Amygdala (tissue), 56 donors: ENCODE data around the gene AKT3.
A peak's percentile ranks its signal among the peaks of the same experiment; 100 is the strongest.

Experiments
- DNase-seq, 56 donors: peaks; one replicate each; lab custom pipeline; 2025; lab: John Stamatoyannopoulos, UW

Gene AKT3

DNA sequence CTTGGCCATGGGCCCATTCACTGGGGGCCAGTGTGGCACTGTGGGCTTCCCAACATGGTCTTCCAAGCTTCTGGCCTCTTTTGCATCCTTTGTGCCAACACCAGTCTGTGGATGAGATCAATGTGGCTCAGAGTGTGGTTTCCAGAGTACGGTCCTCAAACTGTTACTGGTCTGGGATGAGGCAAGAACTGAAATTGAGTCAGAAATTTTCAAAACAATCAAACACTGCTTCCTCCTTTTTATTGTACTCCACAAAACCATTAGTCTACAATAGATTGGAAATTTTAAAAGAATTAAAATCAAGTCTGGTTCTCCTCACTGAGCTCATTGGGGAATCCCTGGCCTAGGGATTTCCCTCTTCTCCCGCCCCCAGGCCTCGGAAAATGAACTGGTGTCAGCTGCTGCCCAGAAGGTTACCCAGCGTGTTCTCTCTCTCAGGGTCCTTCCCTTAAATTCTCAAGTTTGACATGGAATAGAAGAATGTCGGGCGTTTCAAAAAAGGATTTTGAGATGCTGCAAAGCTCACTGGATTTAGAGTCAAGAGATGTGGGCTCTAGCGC, 372.2 kb downstream of the AKT3 start:
- no peak for DNase-seq

GRCh38 chr1:243475966-243476365, 374.1 kb downstream of the AKT3 start:
- peak in 41 of 56 donors; percentile 12 to 86 (median 47) for DNase-seq

- DNase-seq, result no peak
Measured at GRCh38 chr1:243474906-243475305, 375.1 kb downstream of the AKT3 start.

DNA sequence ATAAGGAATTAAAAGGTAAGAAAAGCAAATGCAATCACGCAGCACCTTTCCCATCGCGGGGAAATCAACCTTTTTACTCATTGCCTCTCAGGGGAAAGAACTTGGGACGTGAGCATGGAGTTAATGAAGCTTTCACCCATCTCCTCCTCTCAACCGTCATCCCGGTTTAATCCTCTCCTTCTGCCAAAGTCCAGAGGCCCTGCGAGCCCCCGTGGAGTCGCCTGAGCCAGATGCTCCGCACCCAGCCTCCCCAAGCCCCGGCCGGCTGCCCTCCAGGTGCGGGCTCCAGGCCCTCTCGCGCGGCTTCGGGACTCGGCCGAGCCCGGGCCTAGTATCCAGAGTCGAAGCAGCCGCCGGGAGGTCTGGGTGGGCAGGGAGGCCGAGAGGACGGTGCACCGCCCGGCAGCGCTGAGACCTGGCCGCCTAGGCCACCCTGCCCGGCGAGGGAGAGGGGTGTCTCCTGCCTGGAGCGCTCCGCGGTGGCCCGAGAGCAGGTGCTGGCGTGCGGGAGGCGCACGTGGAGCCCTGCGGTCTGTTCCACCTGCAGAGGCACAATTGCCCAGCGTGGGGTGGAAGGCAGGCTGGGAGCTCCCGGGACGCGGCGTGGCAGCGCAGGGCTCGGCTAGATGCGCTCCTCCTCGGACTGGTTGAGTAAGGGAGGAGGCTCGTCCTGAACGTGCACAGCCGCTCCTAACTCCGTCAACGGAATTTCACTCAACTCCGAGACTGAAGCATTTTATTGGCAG, 375.7 kb downstream of the AKT3 start:
- no peak for DNase-seq

DNA sequence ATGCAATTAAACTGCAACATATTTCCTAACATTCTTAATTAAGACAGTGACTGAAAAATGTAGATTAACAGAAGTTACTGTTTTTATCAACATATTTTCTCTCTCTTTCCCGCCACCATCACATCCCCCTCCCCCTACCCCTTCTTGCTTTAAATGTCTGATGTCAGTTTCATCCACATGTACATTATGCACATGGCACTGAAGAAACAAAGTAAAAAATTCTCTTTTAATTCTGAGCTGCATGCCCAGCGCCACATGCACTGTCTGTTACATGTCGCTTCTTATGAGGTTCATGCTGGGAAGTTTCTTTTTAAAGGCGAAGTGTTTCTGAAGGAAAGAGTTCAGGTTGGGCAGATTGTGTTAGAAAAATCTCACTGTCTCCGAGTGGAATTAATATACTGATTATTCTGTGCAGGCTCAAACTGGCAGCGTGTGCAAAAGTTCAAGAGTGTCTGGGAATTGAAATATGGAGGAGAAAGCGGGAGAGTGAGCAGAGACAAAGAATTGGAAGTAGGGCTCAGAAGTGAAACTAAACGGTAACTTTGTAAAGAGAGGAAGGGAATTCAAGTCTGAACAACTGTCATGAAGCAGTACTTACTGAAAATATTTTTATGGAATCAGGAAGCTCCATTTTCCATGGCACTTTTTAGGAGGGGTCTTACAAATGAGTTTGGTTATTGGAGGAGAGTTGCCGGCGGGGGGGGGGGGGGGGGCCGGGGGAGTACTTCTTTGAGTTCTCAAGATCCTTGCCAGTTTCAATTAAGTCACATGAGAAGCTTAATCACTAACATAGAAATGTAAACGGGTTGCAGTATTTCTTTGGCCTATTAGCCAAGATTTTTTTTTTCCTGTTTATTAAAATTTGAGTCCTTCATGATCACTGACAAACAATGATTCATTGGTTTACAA, 376.6 kb downstream of the AKT3 start:
- no peak for DNase-seq

DNA sequence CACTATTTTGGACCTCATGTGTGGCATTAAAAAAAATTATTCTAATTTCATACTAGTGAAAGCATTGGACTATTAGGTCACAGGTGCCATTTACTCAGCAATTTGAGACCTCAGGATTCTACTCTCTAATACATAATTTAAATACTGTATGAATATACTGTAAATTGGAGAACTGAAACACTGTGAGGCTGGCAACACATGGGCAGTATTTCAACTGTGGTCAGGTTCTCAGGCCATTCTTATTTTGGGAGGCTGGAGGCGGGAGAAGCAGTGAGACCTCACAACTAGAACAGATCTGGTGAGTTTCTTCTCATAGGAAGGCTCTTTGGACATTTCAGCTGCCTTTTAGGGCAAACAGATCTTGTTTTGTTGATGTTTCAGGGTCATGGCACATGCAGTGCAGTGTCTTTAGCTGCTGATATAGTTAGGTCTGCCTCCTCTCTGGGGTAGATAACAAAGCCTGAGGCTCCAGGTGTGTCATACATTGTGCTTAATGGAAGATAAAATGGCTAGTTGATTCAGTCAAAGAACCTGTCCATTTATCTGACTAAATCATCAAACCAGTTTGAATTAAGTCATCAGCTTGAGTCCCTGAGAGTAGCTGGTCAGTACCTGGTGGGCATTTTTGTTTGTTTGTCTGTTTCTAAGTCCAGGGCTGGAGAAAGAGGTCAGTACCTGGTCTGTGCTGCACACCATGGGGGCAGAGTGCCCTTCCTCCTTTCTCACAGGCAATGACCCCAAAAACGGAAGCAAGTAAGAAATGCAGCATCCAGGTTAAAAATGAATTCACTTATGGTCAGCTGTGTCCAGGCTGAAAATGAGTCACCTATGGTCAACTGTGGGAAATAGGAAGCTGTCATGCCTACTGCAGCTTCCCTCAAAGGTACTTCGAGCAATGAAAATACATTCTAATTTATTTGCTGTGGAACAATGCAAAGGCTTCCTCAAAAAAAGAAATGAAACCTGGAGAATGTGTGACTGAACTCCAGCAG, 378.0 kb downstream of the AKT3 start:
- DNase-seq, result no peak

DNA sequence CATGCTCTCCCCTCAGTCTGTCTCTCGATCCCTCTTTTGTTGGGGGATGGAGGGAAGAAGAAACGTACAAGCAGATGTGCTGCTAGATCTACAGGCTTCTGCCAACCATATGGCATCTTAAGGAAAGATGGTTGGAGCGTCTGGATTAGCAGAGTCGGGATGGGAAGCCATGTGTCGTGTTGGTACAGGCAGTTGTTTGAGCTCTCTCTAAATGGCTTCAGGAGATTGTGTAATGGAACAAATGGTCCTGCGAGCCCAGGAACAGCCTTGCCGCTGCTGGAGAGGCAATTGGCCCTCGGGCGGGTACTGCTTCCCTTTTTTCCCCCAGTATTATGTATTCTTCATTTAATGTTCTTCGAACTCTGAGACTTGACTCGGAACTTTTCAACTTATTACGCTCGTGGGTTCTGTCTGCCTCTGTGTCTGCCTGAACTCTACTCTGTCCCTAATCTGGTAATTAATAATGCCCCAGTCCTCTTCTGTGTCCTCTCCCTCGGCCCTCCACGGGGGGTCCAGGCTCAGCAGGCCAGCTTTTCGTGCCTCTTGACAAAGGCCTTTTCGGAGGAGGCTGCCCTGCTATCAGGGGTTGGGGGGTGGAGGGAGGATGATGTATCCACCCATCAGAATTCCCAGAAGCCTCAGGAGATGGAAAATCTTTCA, 378.9 kb downstream of the AKT3 start:
- DNase-seq, result peak in 7 of 56 donors; percentile 14 to 39 (median 21)

DNA sequence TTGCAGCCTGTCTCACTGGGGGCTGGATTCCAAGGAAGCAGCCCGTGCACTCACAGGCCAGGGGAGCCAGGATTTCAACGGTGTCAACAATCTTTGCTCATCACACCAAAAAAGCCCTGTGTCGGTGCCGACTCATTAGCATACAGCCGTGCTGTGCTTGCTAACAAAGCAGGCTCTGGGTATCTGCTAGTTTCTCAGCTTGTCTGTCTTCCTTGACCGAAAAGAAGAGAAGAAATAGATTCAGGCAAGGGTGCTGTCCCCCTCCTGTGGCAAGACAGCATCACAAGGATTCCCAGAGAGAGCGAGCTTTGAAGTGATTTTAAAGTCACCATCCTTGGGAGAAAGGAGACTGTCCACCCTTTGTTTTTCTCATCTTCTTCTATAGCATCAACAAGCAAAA, 379.5 kb downstream of the AKT3 start:
- peak in 11 of 56 donors; percentile 15 to 50 (median 26) for DNase-seq

DNA sequence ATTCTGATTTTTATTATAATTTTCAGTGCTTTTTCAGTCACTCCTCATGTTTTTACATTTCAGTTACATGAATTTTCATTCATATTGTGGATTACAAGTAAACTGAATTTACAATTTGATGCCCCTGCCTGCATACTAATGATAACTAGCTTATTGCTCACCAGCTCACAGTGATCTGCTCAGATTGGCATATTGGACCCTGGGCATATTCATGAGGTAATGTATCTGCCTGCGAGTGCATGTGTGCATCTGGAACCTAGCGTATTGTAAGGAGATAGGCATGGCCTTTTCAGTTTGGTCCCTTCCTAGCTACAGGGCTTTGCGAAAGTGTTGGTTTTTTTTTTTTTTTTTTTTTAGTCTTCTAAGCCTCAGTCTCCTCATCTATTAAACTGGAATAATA, 380.5 kb downstream of the AKT3 start:
- no peak for DNase-seq

- DNase-seq, result no peak
Measured at GRCh38 chr1:243465738-243466137, 384.3 kb downstream of the AKT3 start.

DNA sequence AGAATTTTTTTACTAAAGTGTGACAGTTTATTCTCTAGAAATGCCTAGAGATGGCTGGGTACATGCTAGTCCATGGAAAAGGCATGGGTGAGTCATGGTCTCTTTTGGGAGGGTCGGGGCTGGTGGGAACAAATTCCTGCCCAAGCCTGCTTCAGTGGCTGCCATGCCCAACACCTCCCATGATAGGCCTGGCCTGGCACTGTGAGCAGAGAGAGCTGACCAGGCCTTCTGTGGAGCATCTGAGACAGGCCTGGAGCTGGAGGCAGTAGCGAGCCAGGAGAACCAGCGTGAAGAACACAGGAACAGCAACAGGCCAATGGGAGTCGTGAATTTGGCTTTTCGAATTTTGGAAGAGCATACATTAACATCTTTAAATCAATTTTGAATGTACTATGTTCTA, 385.0 kb downstream of the AKT3 start:
- DNase-seq, result no peak

DNA sequence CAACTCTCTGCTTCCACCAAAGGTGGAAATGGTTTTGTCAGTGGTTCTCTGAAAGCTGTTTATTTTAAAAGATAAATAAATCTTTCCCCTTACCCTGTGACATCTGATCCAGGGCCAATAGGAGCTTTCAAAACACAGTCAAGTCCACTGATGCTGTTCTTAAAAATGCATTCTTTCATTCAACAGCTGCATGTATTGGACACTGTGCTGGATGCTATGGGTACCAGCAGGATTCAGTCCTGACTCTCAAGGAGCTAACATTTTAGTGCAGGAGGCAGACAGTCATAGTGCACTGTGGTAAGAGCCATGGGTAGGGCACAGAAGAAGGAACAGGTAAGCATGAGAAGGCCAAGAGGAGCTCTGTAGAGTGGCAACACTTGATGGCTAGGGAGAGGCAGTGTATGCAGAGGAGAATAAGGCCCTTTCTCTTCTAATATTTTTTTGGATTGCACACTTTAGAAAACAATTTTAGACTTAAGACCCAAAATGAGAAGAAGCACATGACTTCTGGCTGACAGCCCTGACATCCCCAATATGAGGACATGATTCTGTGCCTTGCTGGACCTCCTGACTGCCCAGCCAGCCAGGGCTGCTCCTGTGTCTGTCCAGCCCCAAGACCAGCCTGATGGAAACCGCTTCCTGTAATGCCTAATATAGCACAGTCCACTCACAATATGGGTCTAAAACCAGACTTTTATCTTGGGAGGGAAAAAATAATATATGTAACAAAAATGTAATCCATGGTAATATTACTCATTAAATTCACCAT, 386.9 kb downstream of the AKT3 start:
- DNase-seq, result no peak

- no peak for DNase-seq
Measured at GRCh38 chr1:243461700-243462099, 388.3 kb downstream of the AKT3 start.

DNA sequence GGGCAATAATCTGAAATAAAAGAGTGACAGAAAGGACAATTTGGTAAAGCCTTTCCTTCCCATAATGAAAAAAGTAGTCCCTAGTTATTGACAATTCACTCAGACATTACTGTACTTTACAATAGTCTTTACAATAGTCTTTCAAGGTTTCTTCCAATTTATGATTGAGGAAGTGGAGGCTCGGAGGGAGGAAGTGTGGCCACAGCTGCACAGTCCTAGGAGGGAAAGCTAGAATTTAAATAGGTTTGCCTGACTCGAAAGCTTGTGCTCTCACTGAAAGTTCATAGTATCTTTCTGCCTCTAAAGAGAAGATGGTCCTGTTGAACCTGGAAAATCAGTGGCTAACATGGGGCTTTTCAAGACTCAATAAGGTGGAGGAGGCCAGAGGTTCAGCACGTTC, 391.0 kb downstream of the AKT3 start:
- DNase-seq, result no peak

DNA sequence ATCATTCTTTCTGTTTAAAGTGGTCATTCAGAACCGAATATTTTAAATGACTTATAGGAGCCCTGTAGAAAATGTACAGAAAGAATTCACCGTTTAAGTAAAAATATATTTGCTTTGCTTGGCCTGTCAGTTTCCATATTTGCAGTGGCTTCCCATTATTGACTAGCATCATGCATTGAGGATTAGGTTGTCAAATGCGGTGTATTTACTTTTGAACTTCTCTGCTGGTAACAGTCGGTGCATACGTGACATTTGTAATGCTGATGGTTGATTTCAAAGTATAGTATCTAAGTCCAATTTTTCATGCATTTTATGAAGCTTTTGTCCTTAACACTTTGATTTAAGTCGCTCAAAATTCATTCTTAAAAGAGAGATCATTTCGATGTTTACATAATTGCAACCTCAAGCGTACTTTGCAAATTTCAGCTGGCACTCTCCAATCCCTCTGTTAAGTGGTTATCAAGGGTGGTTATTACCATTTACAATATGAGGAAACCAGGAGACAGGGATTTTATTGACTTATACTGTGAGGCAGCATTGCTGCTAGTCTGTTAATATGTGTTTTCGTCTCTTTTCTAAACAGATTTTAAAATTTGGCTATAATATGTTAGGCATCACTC, 392.6 kb downstream of the AKT3 start:
- no peak for DNase-seq

- no peak for DNase-seq
Measured at GRCh38 chr1:243455760-243456651, 394.0 kb downstream of the AKT3 start.

DNA sequence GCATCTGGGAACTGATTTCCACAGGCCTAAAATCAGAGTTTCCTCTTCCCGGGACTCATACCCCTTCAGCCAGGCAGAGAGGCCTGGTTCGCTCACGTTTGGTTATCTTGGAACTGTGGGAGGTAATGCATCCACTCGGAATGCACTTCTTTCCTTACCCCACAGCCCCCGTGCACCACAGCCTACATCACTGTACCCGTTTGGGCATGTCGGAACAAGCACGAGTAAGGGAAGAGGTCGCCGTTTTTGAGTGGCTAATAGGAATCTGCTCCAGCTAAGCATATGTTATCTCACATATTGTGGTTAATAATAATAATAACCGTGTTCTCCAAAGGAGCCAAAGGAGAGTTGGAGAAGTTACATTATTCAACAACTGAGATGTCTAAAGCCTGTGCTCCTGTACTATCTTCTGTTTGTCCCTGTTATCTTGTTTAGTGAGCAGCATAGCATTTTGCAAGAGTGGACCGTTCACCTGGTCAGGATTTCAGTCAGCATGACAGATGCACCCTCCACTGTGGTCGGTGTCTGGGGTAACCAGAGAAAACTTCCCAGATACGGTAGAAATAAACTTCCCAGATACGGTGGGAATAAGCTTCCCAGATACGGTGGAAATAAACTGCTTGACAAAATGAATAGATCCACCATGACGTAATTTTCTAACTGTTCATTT, 395.6 kb downstream of the AKT3 start:
- DNase-seq, result no peak
